HG02981 (cell line): ENCODE measurements around the gene IKZF2.
"Not testable (repeated sequence)": the region's sequence is repeated elsewhere in the genome, so short reads cannot be mapped to it uniquely, and the experiment has no call there.

Experiments used
- ATAC-seq: cut with Tn5 transposase; IDR thresholded peaks from one replicate; pipeline ENCODE4 v1.9.1; 2021; ENCODE audit warnings: mild to moderate bottlenecking, moderate library complexity; ENCODE audit not compliant: unreplicated experiment

The IKZF2 gene

DNA sequence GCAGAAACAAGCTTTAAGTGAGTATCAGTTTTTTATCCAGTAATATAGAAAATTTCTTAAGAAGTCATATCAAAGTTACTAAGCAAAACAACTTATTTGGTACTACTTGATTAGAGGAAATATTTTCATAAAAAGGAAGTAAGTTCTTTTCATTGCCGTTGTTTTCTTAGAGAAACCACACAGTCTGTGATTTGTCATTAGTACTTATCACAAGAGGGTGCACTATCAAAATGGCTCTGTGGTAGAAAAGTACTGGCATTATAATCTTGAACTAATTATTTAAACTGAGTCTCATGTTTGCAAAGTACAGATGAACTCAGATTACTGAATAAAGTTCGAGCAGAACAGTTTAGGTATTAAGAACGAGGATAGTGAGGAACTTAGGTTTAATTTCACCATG lies 93.4 kb downstream of the IKZF2 start:
- no peak for ATAC-seq

DNA sequence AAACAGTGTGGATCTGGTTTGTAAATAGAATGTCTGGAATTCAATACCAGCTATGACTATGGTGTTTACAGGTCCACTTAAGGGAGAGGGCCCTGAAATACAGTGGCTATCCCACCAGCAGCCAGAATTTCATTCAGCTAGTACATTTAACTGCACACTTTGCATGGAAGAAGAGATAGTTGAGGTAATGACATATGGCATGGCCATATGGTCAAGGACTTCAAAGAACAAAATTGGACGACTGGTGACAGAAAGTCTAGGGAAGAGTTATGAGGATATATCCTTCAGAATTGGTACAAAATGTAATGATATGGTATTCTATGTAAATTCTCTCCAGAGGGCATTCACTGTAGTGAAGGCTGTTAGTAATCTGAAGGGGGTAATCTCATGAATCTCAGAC lies 105.0 kb downstream of the IKZF2 start:
- no peak for ATAC-seq

GRCh38 chr2:213043566-213043965 lies 107.8 kb downstream of the IKZF2 start:
- no peak for ATAC-seq

DNA sequence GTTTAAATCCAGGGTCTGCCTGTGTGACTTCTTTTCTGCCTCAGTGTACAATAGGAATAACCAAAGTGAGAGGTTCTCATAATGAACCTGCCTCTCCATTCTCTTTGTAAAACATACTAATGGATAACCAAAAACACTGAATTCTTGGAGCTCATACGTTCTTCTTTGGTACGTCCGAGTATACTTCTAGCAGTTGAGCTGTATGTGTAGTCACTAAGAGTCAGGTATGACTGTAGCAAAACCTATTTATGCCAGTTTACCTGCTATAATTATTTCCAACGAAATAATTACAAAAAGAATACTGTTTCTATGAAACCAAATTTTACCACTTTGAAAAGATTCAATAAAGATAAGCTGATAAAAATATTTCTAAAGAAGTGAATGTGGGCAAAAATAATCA lies 109.2 kb downstream of the IKZF2 start:
- ATAC-seq, result no peak

- no peak for ATAC-seq
Measured at GRCh38 chr2:213036836-213037235, 114.6 kb downstream of the IKZF2 start.

GRCh38 chr2:213034585-213034984 lies 116.8 kb downstream of the IKZF2 start:
- ATAC-seq, result no peak

GRCh38 chr2:213032607-213033006 lies 118.8 kb downstream of the IKZF2 start:
- no peak for ATAC-seq

DNA sequence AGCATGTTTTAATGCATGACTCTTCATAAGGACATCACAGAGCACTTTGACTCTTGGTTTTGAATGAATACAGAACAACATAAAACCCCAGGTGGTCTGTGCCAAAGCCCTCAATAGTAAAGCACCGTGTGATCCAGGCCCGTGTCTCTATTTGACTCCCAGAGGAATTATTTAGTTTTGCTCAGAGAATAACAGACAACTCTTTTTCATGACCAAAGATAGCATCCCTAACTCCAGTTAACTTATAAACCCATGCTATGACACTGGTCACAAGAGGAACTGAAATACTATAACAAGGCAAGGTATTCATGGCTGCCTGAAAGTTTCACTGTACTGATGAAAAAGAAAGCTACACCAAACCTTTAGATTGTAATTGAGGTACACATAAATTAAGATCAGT lies 128.4 kb downstream of the IKZF2 start:
- peak; percentile 64 for ATAC-seq

- peak; percentile 82 for ATAC-seq
Measured at GRCh38 chr2:213021971-213022899, 129.2 kb downstream of the IKZF2 start.

DNA sequence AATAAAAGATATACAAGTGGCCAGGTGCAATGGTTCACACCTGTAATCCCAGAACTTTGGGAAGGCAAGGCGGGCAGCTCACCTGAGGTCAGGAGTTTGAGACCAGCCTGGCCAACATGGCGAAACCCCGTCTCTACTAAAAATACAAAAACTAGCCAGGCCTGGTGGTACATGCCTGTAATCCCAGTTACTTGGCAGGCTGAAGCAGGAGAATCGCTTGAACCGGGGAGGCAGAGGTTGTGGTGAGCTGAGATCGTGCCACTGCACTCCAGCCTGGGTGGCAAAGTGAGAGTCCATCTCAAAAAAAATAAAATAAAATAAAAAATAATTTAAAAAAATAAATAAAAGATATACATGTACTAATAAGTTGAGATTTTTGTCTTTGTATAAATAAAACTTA lies 130.5 kb downstream of the IKZF2 start:
- not testable (repeated sequence) for ATAC-seq

GRCh38 chr2:213020268-213020667 lies 131.1 kb downstream of the IKZF2 start:
- ATAC-seq, result no peak

- ATAC-seq, result no peak
Measured at GRCh38 chr2:213019368-213019767, 132.0 kb downstream of the IKZF2 start.

GRCh38 chr2:213018340-213018901 lies 133.0 kb downstream of the IKZF2 start:
- no peak for ATAC-seq

DNA sequence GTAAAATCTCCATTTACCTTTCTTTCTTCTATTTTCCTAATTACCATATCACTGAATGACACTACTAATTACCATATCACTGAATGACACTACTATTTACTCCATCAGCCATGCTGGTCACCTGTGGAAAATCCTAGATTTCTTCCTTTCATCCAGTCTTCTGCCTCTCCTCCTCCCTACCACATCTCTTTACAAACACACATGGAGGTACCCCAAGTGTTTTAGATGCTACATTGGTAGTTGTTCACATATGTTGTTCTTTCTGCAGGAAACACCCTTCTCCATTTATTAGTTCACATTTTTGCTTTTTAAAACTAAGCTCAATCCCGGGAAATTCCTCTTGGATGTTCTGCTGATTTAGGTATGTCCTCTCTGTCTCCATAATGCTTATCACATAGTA lies 134.0 kb downstream of the IKZF2 start:
- ATAC-seq, result no peak

DNA sequence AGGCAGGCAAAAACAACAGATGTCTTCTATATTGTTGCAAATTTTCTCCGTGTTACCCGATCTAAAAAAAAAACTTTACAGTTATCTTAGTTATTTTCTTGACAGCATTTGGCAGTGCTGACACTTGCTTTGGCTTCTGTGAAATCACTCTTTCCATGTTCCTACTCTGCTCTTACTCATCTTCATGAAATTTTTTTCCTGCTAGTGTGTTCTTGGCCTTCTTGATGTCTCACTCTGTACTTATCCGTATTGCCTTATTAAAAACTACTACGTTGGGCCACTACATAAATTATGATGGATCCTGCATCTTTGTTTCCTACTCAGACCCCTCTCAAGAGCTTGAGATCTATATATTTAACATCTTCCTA lies 134.4 kb downstream of the IKZF2 start:
- ATAC-seq, result no peak

- ATAC-seq, result no peak
Measured at GRCh38 chr2:213016166-213016983, 135.0 kb downstream of the IKZF2 start.

- ATAC-seq, result peak; percentile 76
Measured at GRCh38 chr2:213015387-213016165, 135.8 kb downstream of the IKZF2 start.

DNA sequence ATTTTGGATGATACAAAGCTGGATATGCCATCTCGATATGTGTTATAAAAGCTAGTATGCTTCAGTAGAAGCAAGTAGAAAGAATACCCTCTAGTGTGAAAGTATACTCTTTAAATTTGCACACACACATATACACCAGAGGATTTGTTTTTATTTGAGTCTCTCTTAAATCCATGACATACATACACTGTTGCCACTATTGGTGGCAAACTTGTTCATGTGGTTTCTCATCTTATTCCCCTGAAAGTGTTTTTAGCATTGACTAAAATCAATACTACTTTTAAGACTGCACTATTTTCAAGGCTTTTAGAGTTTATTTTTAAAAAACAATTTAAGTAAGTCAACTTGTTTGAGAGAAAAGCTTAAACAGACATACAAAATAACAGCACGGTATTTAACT lies 137.4 kb downstream of the IKZF2 start:
- ATAC-seq, result no peak

- ATAC-seq, result no peak
Measured at GRCh38 chr2:213011505-213011904, 139.9 kb downstream of the IKZF2 start.

- peak; percentile 46 for ATAC-seq
Measured at GRCh38 chr2:213010106-213010779, 141.2 kb downstream of the IKZF2 start.
